Stimulated activated CD8-positive, alpha-beta memory T cell treated with anti-CD3 and anti-CD28 coated beads, Interleukin-15, amount 100 ng/mL, for 24 hours (primary cell): ENCODE results near the gene VENTX.

Experiments
- DNase-seq: peaks from one replicate; pipeline ENCODE4 v3.0.0-alpha.2; 2020; ENCODE audit warnings: low read depth

VENTX gene

GRCh38 chr10:133201948-133202725 is 35.5 kb upstream of the VENTX start:
- DNase-seq = no peak

GRCh38 chr10:133202778-133203651 is 34.6 kb upstream of the VENTX start:
- no peak for DNase-seq

- DNase-seq = no peak
Observed at GRCh38 chr10:133203652-133204195, 33.9 kb upstream of the VENTX start.

- DNase-seq = no peak
Observed at GRCh38 chr10:133204226-133205015, 33.2 kb upstream of the VENTX start.

GRCh38 chr10:133205146-133205545 is 32.5 kb upstream of the VENTX start:
- no peak for DNase-seq

- DNase-seq = no peak
Observed at GRCh38 chr10:133206356-133207040, 31.2 kb upstream of the VENTX start.

- no peak for DNase-seq
Observed at GRCh38 chr10:133207041-133207600, 30.5 kb upstream of the VENTX start.

- no peak for DNase-seq
Observed at GRCh38 chr10:133207627-133208026, 30.0 kb upstream of the VENTX start.

- no peak for DNase-seq
Observed at GRCh38 chr10:133208466-133208865, 29.2 kb upstream of the VENTX start.

- no peak for DNase-seq
Observed at GRCh38 chr10:133209117-133209516, 28.5 kb upstream of the VENTX start.

- DNase-seq = no peak
Observed at GRCh38 chr10:133209641-133210040, 28.0 kb upstream of the VENTX start.

GRCh38 chr10:133210398-133211140 is 27.1 kb upstream of the VENTX start:
- no peak for DNase-seq

GRCh38 chr10:133211141-133211830 is 26.4 kb upstream of the VENTX start:
- no peak for DNase-seq

GRCh38 chr10:133211959-133212852 is 25.4 kb upstream of the VENTX start:
- DNase-seq = no peak

- no peak for DNase-seq
Observed at GRCh38 chr10:133212853-133213494, 24.7 kb upstream of the VENTX start.

- no peak for DNase-seq
Observed at GRCh38 chr10:133213641-133214467, 23.8 kb upstream of the VENTX start.
